HTR-8/SVneo (cell line): ENCODE data around the gene BLVRA.
"Not testable (repeated sequence)": the region's sequence is repeated elsewhere in the genome, so short reads cannot be mapped to it uniquely, and the experiment has no call there.

Source experiments
- DNase-seq: peaks from one replicate; pipeline ENCODE4 v3.0.0; 2011; ENCODE audit warnings: low spot score, mixed read lengths; ENCODE audit not compliant: insufficient read length
- FAIRE-seq: peaks from 2 replicates; lab custom pipeline; 2011; peaks lifted over from hg19 to GRCh38; lab: Jason Lieb, UNC

The BLVRA gene

GRCh38 chr7:43767311-43767710, 8.8 kb downstream of the BLVRA start:
- FAIRE-seq (no peak), DNase-seq (no peak)

GRCh38 chr7:43768201-43768886, 9.9 kb downstream of the BLVRA start:
- FAIRE-seq = no peak
- no peak for DNase-seq

GRCh38 chr7:43768887-43769272, 10.4 kb downstream of the BLVRA start:
- FAIRE-seq (no peak), DNase-seq (no peak)

GRCh38 chr7:43769281-43769680, 10.8 kb downstream of the BLVRA start:
- DNase-seq (no peak), FAIRE-seq (no peak)

- DNase-seq = no peak
- no peak for FAIRE-seq
Measured at GRCh38 chr7:43769791-43770465, 11.4 kb downstream of the BLVRA start.

- no peak for FAIRE-seq
- no peak for DNase-seq
Measured at GRCh38 chr7:43771128-43771527, 12.6 kb downstream of the BLVRA start.

- no peak for DNase-seq
- no peak for FAIRE-seq
Measured at GRCh38 chr7:43771573-43771972, 13.1 kb downstream of the BLVRA start.

GRCh38 chr7:43773268-43773667, 14.8 kb downstream of the BLVRA start:
- not testable (repeated sequence) for DNase-seq, FAIRE-seq

- not testable (repeated sequence) for DNase-seq
Measured at GRCh38 chr7:43775255-43775654, 16.8 kb downstream of the BLVRA start.

GRCh38 chr7:43778293-43779044, 20.0 kb downstream of the BLVRA start:
- not testable (repeated sequence) for FAIRE-seq

More at GRCh38 chr7:43775255-43775654, 16.8 kb downstream of the BLVRA start:
- not testable (repeated sequence) for FAIRE-seq

GRCh38 chr7:43779045-43779812, 20.7 kb downstream of the BLVRA start:
- no peak for FAIRE-seq
- no peak for DNase-seq

More at GRCh38 chr7:43778293-43779044, 20.0 kb downstream of the BLVRA start:
- DNase-seq = not testable (repeated sequence)

- no peak for FAIRE-seq
- DNase-seq = no peak
Measured at GRCh38 chr7:43781726-43782607, 23.5 kb downstream of the BLVRA start.

- FAIRE-seq = no peak
Measured at GRCh38 chr7:43782768-43783555, 24.5 kb downstream of the BLVRA start.

GRCh38 chr7:43784030-43784584, 25.6 kb downstream of the BLVRA start:
- FAIRE-seq (no peak), DNase-seq (no peak)

More at GRCh38 chr7:43782768-43783555, 24.5 kb downstream of the BLVRA start:
- DNase-seq = no peak

GRCh38 chr7:43784585-43785087, 26.2 kb downstream of the BLVRA start:
- not testable (repeated sequence) for DNase-seq
- peak; percentile 26 for FAIRE-seq

- FAIRE-seq = no peak
Measured at GRCh38 chr7:43785420-43785819, 26.9 kb downstream of the BLVRA start.

GRCh38 chr7:43787771-43788170, 29.3 kb downstream of the BLVRA start:
- FAIRE-seq = no peak
- DNase-seq = no peak

More at GRCh38 chr7:43785420-43785819, 26.9 kb downstream of the BLVRA start:
- DNase-seq = no peak

- FAIRE-seq (no peak), DNase-seq (no peak)
Measured at GRCh38 chr7:43790006-43790405, 31.5 kb downstream of the BLVRA start.
